Fibroblast of the conjunctiva (primary cell): Measurements from ENCODE around the gene LRRFIP2.
A peak's percentile ranks its signal among the peaks of the same experiment; 100 is the strongest.

Source experiments
- DNase-seq: peaks from one replicate; pipeline ENCODE4 v3.0.0-alpha.2; 2010; ENCODE audit warnings: low read depth

LRRFIP2 gene

DNA sequence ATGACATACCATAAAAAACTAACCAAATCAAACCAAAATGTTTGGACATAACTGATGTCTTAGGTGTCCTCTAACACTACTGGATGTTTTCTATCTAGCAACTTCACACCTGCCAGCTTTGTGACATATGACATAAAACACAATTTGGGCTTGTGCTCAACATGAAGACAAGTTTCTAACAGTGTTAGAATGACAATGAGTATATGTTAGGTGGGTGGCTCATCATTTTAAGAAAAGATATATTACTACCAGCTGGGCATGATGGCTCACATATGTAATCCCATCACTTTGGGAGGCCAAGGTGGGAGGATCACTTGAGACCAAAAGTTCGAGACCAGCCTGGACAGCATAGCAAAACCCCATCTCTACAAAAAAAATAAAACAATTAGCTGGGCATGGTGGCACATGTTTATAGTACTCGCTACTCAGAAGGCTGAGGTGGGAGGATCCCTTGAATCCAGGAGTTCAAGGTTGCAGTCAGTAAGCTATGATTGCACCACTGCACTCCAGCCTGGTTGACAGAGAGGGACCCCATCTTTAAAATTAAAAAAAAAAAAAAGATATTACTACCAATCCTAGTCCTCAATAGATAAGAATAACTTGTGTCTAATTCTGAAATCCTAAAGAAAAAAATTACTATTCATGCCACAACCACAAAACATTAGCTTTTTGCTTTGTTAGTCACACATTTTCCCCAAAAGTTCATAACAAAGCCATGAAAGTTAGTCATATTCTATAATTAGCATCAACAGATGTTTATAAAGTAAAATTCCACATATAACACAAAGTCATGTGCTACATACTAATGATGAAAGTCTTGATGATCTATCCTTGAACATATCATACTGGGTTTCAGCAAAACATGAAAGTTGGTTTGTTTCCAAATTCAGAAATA, 59.9 kb downstream of the LRRFIP2 start:
- DNase-seq, result peak; percentile 66

DNA sequence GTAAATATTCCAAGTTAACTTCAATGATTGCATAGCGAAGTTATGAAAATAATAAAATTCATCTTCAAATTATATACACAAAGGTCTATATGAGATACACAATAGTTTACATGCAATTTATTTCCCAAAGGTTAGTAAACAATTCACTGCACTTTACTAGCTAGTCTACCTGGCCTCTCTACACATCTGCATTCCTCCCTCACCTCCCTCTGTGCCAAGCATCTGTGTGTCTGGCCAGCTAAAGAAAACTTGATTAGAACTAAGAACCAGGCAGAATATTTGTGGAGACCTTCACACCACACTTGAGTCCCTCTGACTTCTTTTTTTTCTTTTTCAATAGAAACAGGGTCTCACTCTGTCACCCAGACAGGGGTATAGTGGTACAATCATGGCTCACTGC, 61.4 kb downstream of the LRRFIP2 start:
- no peak for DNase-seq

DNA sequence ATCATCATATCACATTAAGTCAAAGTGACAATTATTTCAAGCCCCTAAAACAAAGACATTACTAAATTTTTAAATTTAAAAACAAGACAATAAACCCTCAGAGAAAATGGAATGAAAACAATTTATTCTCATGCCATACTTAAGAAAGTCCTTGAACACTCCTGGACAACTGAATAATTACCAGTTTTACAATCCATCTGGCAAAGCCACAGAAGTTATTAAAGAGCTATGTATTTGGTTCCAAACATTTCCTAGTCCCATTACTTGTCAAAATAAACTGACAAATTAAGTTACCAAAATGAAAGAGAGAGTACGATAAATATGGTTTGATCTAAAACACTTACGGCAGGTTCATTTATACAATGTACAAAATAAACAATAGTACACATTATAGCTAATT, 63.2 kb downstream of the LRRFIP2 start:
- DNase-seq, result no peak

DNA sequence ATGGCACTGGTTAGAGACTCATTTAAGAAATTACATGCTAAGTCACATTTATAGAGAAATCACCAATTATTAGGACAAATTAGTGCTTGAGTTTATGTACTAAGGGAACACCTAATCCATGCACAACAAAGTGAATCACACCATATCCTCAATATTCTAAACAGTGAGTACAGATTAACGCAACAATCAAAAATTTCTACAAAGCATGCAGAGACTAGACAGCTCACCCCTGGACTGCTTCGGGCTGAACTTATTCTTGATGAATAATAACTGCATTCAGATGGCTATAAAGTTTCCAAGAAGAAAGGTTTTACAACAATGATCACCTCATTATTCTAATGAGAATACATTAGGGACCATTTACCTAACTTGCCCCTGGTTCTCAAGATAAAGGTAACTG, 66.5 kb downstream of the LRRFIP2 start:
- DNase-seq, result no peak

DNA sequence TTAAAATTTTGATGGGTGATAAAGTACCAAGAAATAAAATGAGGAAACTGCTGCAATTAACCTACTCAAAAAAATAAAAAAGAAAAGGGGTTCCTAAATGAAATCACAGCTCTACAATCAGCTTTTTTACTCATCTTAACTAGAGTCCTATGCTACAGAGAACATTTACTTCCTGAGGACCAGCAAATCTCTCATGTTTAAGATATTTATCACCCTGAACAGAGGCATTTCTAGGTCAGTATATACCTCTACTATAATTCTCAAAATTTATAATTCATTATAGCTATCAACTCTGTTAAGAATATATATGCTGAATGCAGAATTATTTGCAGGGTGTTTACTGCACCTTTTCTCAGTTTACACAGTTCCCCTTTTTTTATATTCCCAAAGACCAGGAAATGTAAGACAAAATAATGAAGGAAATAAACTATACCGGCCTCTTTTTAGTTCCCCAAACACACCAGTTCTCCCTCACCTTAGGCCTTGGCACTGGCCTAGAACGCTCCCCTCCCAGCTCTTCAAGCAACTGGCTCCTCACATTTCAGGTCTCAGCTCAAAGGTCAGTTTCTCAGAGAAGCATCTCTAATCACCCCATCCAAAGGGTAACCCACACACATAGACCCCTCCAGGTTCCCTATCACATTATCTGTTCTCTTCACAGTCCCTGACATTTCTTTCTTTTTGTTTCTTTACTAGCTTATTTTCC, 71.1 kb downstream of the LRRFIP2 start:
- no peak for DNase-seq

DNA sequence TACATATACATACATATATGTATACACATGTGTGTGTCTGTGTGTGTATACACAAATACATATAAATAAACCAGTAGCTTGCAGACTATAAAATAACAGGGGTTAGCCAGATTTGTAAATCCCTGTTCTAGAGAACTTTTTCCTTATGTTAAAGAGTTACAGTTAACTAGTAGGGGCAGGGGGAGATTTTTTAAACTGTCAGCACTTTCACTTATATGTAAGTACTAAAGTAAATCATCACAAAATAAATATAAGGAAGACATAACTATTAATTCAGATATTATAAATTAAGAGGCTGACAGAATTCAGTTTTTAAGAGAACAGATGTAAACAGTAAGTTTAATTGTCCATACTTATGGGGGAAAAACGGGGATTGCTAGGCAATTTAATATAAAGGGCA, 74.0 kb downstream of the LRRFIP2 start:
- DNase-seq, result no peak

DNA sequence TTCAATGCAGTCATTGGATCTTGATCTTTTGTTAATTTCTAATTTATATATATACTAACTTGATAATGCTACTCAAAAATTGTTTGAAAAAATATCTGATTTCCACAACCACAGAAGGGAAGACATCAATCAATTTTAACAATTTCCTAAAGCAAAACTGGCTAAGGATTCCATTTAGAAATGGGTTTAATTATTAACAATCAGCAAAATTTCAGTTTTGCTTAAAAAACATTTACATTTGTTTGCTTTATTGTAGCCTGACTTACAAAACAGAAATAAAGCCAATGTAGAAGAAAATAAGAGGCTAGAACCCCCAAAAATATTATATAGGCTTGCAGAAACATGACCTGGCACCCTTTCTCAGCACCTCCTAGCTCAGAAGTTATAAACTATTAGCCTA, 74.9 kb downstream of the LRRFIP2 start:
- no peak for DNase-seq

DNA sequence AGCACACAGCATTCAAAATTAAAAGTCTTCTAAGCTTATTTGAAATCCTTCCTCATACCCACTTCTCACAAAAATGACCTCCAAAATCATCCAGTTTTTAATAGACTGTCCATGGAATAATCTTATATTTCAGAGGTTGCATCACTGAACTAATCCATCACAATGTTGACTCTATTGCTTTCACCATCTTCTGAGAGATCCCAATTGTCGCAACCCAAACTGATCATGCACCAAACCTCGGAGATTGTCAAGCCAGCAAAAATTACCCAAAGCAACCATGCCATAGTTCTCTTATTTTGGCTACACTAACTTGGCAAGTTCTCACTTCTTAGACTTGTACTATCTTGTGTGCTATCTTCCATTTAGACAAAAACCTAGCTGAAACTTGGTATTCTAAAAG, 75.5 kb downstream of the LRRFIP2 start:
- DNase-seq, result no peak

DNA sequence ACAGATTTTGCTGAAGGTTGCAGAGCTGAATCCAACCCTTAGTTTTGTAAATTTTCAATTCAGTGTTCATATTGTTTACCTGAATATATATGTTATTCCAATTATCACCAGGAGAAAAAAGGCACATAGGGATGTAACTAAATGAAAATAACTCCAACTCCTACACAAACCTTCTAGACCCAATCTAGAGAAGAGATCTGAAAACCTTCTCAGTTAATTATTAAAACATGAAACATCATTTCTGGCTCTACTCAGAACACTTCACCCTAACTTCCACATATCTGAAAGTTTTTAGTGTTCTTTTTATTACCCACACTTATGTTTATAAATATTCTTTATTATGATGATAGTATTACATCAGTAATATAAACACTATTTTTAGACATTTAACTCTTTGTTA, 76.6 kb downstream of the LRRFIP2 start:
- DNase-seq, result no peak

DNA sequence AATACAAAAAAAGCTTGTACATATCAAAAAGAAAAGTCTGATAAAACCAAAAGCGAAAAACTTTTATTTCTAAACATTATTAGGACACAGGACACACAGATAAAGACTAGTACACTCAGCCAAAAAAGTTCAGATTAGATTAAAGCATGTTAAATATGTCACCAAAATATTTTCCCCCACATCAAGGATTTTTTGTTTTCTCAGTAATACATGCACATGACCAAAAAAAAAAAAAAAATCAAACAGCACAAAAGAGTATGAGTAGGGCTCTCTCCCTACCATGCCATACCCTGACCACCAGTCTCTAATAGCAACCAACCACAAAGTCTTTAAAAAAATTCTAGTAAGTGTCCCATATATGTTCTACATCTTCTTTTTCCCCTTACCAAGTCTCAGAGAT, 77.4 kb downstream of the LRRFIP2 start:
- DNase-seq, result no peak

DNA sequence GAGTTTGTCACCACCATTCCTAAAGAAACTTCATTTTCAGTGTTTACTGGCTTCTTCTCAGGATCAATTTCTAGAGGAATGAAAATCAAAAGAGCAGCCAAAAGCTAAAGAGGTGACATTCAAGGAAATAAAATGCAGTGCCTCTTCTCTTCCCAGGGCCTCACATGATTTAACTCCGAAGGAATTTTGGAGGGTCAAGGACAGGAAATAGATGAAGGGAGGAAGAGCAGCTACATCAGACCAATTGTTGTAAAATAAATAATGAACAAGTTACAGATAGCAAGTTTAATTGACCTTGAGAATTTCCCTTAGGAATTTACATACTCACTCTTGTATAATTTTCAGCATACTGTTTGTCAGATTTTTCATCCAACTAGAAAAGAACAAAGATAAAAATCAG, 78.1 kb downstream of the LRRFIP2 start:
- DNase-seq, result no peak

DNA sequence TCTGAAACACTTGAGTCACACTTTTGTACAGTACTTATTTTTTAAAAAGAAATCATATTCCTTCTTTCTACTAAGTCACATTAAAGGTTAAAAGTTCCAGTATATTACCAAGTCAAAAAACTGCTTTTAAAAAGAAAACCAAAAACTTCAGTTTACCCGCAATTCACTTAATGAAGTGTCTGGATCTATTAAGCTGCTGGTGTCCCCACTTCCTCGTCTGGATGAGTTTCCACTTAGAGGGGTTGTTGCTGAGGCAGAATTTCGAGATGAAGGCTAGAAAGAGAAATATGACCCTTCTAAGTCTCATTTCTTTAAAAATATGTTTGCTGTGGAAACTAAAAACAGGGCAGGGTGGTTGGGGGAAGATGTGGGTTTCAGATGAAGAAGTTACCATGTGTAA, 79.7 kb downstream of the LRRFIP2 start:
- DNase-seq, result no peak

DNA sequence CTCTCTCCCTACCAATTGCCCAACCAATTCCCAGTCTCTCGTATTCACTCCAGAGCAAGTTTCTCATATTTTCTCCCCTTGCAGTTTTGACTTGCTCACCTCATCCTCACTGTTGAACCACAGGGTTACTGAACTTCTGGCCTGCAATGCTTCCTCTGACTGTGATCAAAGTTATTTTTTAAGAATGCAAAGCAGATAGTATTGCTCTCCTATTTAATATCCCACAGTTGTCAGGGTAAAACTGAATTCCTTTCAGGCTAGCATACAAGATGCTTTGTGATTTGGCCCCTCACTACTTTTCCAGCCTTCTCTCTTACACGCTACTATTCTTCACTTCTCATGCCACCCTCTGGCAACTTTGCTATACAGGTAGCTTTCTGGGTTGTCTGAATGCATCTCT, 80.9 kb downstream of the LRRFIP2 start:
- DNase-seq, result no peak

DNA sequence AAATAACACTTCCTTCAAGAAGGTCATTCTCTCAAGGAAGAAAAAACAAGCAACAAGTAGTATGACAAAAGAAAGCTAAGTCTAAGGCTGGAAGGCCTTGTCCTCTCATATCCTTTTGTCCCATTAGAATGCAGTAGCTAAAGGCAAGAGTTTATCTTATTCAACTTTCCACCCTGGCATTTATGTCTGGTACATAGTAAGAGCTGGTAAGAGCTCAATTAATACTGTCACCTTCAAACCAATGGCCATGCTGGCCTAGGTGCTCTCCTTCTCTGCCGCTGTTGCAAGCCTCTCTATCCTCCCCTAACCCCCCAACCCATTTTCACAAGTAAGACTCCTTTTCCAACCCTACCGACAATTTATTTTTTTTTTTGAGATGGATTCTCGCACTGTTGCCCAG, 81.9 kb downstream of the LRRFIP2 start:
- no peak for DNase-seq

DNA sequence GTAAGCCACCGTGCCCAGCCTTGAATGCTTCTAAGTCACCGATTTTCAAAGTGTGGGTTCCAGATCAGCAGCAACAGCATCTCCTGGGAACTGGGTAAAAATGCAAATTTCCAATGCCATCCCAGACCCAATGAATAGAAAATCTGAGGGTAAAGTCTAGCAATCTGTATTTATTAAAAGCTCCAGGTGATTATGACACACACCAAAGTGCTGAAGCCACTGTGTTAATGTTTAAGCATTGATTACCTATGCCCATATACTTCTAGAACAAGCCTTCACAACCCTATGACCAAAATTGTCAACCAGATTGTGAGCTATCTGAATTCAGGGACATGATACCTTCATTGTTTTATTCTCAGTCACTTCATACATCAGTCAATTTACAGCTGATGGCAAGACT, 86.5 kb downstream of the LRRFIP2 start:
- no peak for DNase-seq

DNA sequence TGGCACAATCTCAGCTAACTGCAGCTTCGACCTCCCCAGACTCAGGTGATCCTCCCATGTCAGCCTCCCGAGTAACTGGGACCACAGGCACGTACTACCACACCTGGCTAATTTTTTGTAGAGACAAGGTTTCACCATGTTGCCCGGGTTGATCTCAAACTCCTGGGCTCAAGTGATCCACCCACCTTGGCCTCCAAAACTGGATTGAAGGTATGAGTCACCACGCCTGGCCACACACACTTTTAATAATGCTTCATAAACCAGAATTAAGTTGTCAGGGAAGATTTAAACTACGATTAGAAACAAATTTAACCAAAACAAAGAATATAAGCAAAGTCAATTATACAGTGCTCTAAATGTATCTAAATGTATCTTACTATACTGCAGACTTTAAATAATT, 87.5 kb downstream of the LRRFIP2 start:
- DNase-seq, result no peak

DNA sequence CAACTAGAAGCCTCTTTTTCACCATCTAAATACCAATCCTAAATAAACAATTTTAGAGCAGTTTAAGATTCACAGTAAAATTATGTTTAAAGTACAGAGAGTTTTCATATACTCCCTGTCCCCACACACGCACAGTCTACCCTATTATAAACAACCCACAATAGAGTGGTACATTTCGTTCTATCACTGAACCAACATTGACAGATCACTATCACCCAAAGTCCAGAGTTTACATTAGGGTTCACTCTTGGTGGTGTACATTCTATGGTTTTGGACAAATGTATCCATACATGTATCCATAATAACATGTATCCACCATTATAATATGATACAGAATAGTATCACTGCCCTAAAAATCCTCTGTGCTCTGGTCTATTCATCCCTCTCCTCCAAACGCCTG, 92.1 kb downstream of the LRRFIP2 start:
- DNase-seq, result no peak

DNA sequence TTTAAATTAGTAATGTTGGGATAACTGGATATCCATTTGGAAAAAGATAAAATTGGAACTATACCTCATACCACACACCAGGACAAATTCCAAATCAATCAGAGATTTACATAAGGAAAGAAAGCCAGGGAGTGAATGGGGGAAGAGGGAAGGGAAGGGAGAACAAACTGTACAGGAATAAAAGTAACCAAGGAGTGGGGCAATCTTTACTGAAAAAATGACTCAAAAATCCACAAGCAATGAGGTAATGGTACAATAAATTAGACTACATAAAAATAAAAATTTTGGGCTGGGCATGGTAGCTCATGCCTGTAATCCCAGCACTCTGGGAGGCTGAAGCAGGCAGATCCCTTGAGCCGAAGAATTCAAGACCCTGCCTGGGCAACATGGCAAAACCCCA, 98.4 kb downstream of the LRRFIP2 start:
- no peak for DNase-seq

DNA sequence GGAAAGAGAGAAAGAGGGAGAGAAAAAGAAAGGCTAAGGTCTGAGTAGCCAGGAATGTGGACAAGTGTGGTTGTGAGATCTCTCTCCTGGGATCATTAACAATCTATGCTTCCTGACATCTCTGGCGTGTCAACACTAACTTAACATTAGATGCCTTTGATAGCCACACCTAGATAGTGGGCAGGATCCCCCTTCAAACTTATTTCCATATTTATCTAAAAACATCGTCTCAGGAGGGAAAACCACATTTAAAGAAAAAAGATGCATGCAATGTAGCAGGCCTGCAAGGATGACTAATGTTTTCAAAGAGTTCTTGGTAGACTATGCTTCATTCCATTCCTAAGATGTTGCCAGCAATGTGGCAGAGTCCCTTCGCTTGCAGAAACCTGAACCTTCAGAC, 100.2 kb downstream of the LRRFIP2 start:
- DNase-seq, result peak; percentile 26

DNA sequence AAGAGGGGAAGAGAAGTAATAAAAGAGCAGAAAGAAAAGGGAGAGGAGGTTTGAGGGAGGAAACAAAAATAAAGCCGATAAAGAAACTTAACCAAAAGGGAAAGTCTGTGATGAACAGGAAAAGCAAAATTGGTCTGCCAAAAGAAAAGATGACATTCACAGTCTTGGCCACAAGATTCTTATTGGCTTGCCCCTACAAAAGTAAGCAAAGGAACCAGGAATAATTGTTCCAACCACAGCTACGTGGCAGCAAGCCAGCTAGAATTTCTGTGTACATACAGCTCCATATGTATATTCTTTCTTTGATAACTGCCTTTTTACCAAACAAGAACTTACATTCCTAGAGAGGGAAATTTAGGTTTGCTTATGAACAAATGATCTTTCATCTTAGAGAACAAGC, 101.5 kb downstream of the LRRFIP2 start:
- peak; percentile 63 for DNase-seq

DNA sequence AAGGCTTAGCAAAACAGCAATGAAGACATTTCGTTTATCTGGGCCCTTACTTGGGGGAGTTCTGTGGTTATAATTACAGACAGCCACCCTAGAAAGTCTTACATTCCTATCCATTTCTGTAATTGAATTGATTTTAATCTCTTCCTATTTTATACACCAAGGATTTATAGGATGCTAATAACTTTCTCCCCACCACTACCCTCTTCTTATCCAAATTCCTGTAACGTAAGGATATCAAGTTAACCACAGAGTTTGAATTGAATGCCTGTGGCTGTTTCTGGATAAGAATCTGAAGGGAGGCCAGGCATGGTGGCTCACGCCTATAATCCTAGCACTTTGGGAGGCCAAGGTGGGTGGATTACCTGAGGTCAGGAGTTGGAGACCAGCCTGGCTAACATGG, 102.5 kb downstream of the LRRFIP2 start:
- no peak for DNase-seq

DNA sequence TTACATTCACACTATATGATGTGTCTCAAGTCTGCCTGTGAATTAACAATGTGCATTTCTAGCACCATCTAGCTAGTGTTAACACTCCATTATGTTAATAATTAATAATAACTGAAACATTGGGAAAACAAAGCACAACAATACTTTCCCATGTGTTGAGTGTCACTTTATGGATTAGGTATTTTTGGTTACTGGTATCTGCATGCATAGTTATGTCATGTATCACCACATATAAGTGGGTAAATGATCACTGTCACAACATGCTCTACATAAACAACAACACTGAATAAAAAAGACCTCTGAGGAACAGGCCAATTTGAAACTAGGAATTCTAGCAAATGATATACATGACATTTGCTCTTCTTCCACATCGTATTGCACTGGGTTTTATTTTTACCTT, 106.4 kb downstream of the LRRFIP2 start:
- DNase-seq, result no peak

DNA sequence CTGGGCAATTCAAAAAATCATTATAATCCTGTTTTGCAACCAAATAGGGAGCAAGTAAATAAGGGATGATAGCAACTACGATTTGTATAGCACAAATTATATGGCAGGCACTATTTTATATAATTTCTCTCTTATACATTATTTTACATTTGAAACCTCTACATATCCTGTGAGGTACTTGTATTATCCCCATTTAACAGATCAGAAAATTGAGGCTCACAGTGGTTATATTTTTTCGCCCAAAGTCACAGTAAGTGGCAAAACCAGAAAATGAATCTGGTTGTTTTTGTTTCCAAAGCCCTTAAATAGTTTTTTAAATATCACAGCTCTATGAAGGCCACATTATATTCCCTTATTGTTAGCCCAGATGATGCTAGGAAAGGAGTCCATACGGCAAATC, 106.8 kb downstream of the LRRFIP2 start:
- DNase-seq, result no peak

DNA sequence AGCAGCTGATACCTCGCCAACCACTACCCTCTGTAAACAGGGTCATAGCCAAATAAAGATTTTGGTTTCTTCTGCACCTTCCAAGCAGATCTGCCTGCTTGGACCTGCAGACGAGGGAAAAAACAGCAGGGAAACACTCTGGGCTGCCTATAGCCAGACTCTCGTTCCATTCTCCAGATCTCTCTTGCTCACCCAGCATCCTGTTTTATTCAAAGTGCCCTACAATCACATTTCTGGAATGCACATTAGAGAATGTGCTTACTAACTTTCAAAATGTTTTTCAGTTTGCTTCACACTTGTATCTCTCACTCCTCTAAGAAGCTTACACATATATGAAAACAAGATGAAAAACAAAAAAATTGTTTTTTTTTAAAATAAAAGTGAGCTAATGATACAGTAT, 109.6 kb downstream of the LRRFIP2 start:
- no peak for DNase-seq
